Measurements from ENCODE around the gene MDH1. TPM values are rescaled to one million over a fixed set of nuclear protein-coding genes. Genes with fewer than 3 reads are reported as not detected.

The MDH1 gene
- total RNA-seq, 3 donors from 2014 or later = 125 to 574 (median 147) TPM

DNA sequence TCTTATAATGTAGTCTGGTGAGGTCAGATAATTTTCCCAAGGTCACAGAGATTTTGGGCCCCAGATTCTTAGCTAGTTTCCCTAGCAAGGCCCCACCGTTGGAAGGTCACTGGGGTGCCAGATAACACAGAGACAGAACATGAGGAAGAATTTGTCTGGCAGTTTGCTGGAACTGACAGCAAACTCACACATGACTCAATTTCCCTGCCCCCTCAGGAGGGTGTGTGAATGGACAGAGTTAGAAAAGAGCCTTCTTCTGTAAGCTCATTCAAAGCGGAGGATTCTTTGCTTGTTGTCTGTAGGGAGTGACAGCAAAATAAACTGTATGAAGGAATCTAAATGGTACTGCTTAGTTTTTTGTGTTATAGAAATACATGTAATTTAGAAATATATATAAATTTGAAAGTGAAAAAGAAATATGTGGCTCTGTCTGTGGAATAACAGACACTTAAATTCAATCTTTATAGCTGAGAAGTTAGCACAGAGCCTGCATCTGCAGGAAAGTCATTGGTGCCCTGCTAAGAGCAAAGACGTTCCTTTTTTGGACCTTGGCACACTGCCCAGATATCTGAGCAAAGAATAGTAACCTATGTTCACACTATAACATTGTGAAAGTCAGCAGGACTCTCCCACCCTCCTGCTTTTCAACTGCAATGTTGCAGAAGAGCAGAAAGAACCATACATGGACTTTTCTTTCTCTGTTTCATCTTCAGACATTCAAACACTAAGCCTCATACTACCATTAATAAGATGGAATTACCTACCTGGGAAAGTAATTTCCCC, 2.1 kb downstream of the MDH1 start:
- H3K27ac ChIP-seq = no peak overlapping the region
- intact Hi-C loops (cut with DNase I; ENCODE audit: low total_unique reads) = no loop called here

GRCh38 chr2:63591566-63592175, 2.9 kb downstream of the MDH1 start:
- Histone ChIP-seq H3K4me3 (no peak overlapping the region), H3K4me1 (no peaks in the 10 kb centered on the region), H3K9me3 (no peaks in the 10 kb centered on the region), H3K27ac (no peak overlapping the region), H3K36me3 (peaks cover 5% of the 10 kb centered on the region), H3K27me3 (no peaks in the 10 kb centered on the region)
- no peak for TF ChIP-seq POLR2A (IDR thresholded peaks at IDR 0.05)
- no peak for TF ChIP-seq CTCF (IDR thresholded peaks at IDR 0.05)
- TF ChIP-seq POLR2AphosphoS5 (IDR thresholded peaks at IDR 0.05) = no peak
- intact Hi-C loops (cut with DNase I; ENCODE audit: low total_unique reads) = no loop called here
- no peak for DNase-seq (ENCODE audit: low spot score in 2 of 2)

More for the DNA sequence above, 2.1 kb downstream of the MDH1 start:
- TF ChIP-seq CTCF (IDR thresholded peaks at IDR 0.05) = no peak
- TF ChIP-seq POLR2A (IDR thresholded peaks at IDR 0.05) = no peak
- no peak for TF ChIP-seq POLR2AphosphoS5 (IDR thresholded peaks at IDR 0.05)
- Histone ChIP-seq H3K4me3 (no peak overlapping the region), H3K9me3 (no peaks in the 10 kb centered on the region), H3K27me3 (no peaks in the 10 kb centered on the region), H3K36me3 (peaks cover 5% of the 10 kb centered on the region), H3K4me1 (no peaks in the 10 kb centered on the region)
- no peak for DNase-seq (ENCODE audit: low spot score in 2 of 2)

DNA sequence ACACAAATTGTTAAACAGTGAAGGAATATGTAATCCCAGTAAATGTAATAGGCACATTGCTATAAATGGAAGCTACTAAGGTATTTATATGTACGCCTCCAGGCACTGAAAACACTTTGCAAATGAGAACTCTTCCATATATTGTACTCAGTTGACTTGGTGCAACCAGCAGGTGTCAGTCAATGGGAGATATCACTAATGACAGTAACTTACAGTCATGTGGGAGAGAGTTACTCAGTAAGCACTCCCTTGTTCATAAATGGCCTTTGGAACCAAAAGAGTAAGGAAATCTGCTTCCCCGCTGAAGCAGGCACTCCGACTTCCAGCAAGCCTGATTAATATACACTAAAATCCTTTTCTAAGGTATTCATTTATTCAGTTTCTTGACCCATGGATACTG, 5.9 kb downstream of the MDH1 start:
- intact Hi-C loops (cut with DNase I; ENCODE audit: low total_unique reads) = no loop called here
- H3K9me3 ChIP-seq = no peaks in the 10 kb centered on the region
- H3K27ac ChIP-seq = no peak overlapping the region
- DNase-seq (ENCODE audit: low spot score in 2 of 2) = no peak
- no peaks in the 10 kb centered on the region for H3K27me3 ChIP-seq
- no peak overlapping the region for H3K4me3 ChIP-seq
- TF ChIP-seq POLR2AphosphoS5 (IDR thresholded peaks at IDR 0.05) = no peak
- TF ChIP-seq POLR2A (IDR thresholded peaks at IDR 0.05) = no peak
- no peak for TF ChIP-seq CTCF (IDR thresholded peaks at IDR 0.05)
- no peaks in the 10 kb centered on the region for H3K4me1 ChIP-seq
- H3K36me3 ChIP-seq = peaks cover 5% of the 10 kb centered on the region

DNA sequence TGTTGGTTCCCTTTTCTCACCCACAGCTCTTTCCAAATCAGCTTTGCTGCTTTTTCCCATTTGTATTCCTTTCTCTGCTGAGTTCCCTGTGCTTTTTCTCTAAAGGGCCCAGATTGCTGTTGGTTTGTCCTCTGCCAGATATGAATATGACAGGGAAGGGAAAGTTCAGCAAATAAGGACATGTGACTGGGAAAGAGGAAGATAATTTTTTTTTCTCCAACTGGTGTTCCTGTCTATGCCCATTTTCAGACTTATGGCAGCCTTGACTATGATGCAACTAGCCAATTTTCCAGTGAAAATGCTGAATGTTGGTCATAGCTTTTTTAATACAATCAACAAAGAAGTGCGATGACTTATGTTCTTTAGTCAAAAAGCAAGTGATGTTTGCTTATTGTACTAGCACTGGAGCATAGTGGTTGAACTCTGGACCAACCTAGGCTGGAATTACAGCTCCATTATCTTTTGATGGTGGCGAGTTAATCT, 7.7 kb downstream of the MDH1 start:
- Histone ChIP-seq H3K27me3 (no peaks in the 10 kb centered on the region), H3K36me3 (peaks cover 12% of the 10 kb centered on the region), H3K4me3 (no peak overlapping the region), H3K9me3 (no peaks in the 10 kb centered on the region), H3K27ac (no peak overlapping the region), H3K4me1 (no peaks in the 10 kb centered on the region)
- TF ChIP-seq POLR2A (IDR thresholded peaks at IDR 0.05) (no peak), POLR2AphosphoS5 (IDR thresholded peaks at IDR 0.05) (no peak), CTCF (IDR thresholded peaks at IDR 0.05) (no peak)
- intact Hi-C loops (cut with DNase I; ENCODE audit: low total_unique reads) = no loop called here
- no peak for DNase-seq (ENCODE audit: low spot score in 2 of 2)

- TF ChIP-seq CTCF (IDR thresholded peaks at IDR 0.05) (no peak), POLR2A (IDR thresholded peaks at IDR 0.05) (no peak), POLR2AphosphoS5 (IDR thresholded peaks at IDR 0.05) (no peak)
- Histone ChIP-seq H3K36me3 (peaks cover 17% of the 10 kb centered on the region), H3K27ac (no peak overlapping the region), H3K9me3 (no peaks in the 10 kb centered on the region), H3K4me3 (no peak overlapping the region), H3K27me3 (no peaks in the 10 kb centered on the region), H3K4me1 (no peaks in the 10 kb centered on the region)
- intact Hi-C loops (cut with DNase I; ENCODE audit: low total_unique reads) = no loop called here
- DNase-seq (ENCODE audit: low spot score in 2 of 2) = no peak
Measured at GRCh38 chr2:63598981-63599380, 10.2 kb downstream of the MDH1 start.
